Karpas-422 (cell line): ENCODE data around the gene DNM2. TPM values are rescaled to one million over a fixed set of nuclear protein-coding genes. Genes with fewer than 3 reads are reported as not detected.

ENCODE experiments used
- DNase-seq: peaks from one replicate; pipeline ENCODE4 v3.0.0-alpha.2; 2015
- H2AFZ ChIP-seq: fragments of 200-600 bp; sonication (generic); 2 replicates; pipeline ENCODE4 v1.6.1; 2014; ENCODE audit warnings: antibody characterized with exemption, low read length, mixed read lengths
- H3K27ac ChIP-seq: fragments of 200-600 bp; sonication (generic); 2 replicates; pipeline ENCODE4 v1.5.1; 2014; ENCODE audit warnings: mild to moderate bottlenecking, low read length, moderate library complexity
- H3K27me3 ChIP-seq: fragments of 200-600 bp; sonication (generic); 2 replicates; pipeline ENCODE4 v1.6.1; 2014; ENCODE audit warnings: low read length, mixed read lengths
- H3K36me3 ChIP-seq: fragments of 200-600 bp; sonication (generic); 2 replicates; pipeline ENCODE4 v1.6.1; 2014; ENCODE audit warnings: low read length, mixed read lengths; ENCODE audit not compliant: insufficient read depth
- H3K4me1 ChIP-seq: fragments of 200-600 bp; sonication (generic); 2 replicates; pipeline ENCODE4 v1.6.1; 2014; ENCODE audit warnings: mild to moderate bottlenecking, low read length, mixed read lengths
- H3K4me2 ChIP-seq: fragments of 200-600 bp; sonication (generic); 2 replicates; pipeline ENCODE4 v1.6.1; 2014; ENCODE audit warnings: low read length, low read depth, mild to moderate bottlenecking; ENCODE audit not compliant: poor library complexity, severe bottlenecking
- H3K4me3 ChIP-seq: fragments of 200-600 bp; sonication (generic); 2 replicates; pipeline ENCODE4 v1.5.1; 2014; ENCODE audit warnings: mild to moderate bottlenecking, antibody characterized with exemption, low read length, mixed read lengths
- H3K79me2 ChIP-seq: fragments of 200-600 bp; sonication (generic); 2 replicates; pipeline ENCODE4 v1.6.1; 2014; ENCODE audit warnings: mild to moderate bottlenecking, low read length, mixed read lengths
- H3K9ac ChIP-seq: fragments of 200-600 bp; sonication (generic); 2 replicates; pipeline ENCODE4 v1.6.0; 2014; ENCODE audit warnings: low read length
- H3K9me2 ChIP-seq: fragments of 200-600 bp; sonication (generic), shearing (Covaris generic); replicated peaks from 2 replicates; pipeline ENCODE4 v1.6.0; 2014; ENCODE audit warnings: mild to moderate bottlenecking, low read length, moderate library complexity; ENCODE audit not compliant: insufficient read depth
- H3K9me3 ChIP-seq: fragments of 300-700, 200-600 bp; sonication (generic); 2 replicates; pipeline ENCODE4 v1.6.1; 2014; ENCODE audit warnings: low read length, mixed read lengths
- H4K20me1 ChIP-seq: fragments of 200-600 bp; sonication (generic); 2 replicates; pipeline ENCODE4 v1.6.1; 2014; ENCODE audit warnings: mild to moderate bottlenecking, antibody characterized with exemption, low read length, low read depth; ENCODE audit not compliant: insufficient read depth
- total RNA-seq: library from RNA; depleted of rRNA; stranded (reverse); fragments of >200 nt; shearing (Covaris generic); gene quantifications from 2 replicates; pipeline ENCODE4 v1.2.3, GENCODE V29; 2014; ENCODE audit warnings: low replicate concordance

DNM2 gene
- total RNA-seq, 1 experiment from 2014 or later: 91.1 TPM

- Histone ChIP-seq H3K27me3 (no peaks in the 10 kb centered on the region), H3K4me3 (no peak overlapping the region), H3K9me2 (no peaks in the 10 kb centered on the region), H3K4me2 (no peak overlapping the region), H2AFZ (no peak overlapping the region), H3K9me3 (no peaks in the 10 kb centered on the region), H3K9ac (no peak overlapping the region), H3K36me3 (peaks cover 4% of the 10 kb centered on the region; the same call in 1 of the 2 replicates), H3K79me2 (no peaks in the 10 kb centered on the region), H3K4me1 (no peaks in the 10 kb centered on the region), H3K27ac (no peak overlapping the region), H4K20me1 (no peaks in the 10 kb centered on the region)
- DNase-seq: no peak
Measured at GRCh38 chr19:10816691-10817090, 98.8 kb downstream of the DNM2 start.

DNA sequence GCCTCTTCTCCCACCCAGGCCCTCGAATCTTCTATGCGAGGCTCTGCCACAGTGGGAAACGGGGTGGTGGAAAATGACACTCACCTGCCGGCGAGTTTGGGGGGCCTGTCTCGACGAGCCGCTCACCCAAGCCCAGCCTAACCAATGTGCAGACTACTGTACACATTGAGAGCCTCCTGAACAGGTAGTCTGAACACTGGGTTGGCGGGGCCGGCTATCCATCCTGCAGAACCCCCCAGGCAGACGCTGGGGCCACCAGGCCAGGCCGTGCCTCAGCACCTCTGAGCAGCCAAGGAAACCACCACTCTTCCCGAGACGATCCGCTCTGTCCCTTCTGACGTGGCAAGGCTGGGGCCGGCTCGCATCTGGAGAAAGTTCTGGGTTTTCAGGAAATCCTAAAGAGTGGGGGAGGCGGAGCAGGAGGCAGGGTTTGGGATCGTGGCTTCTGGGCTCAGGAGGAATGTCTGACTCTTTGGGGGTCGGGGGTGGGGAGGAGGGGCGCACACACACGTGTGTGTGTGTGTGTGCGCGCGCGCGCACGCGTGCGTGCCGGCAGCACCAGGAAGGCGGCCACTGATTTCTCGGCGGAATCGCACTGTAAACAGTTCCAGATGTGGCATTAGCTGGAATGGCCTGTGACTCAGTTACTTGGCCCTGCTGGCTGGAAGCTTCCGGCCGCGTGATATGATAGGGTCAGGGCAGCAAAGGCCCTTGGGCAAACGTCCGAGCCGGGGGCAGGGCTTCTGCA is 99.6 kb downstream of the DNM2 start:
- H3K4me1 ChIP-seq: no peaks in the 10 kb centered on the region
- H3K4me2 ChIP-seq: no peak overlapping the region
- no peak overlapping the region for H3K27ac ChIP-seq
- no peak overlapping the region for H3K9ac ChIP-seq
- no peak overlapping the region for H2AFZ ChIP-seq
- no peaks in the 10 kb centered on the region for H3K9me2 ChIP-seq
- no peaks in the 10 kb centered on the region for H3K9me3 ChIP-seq
- H3K27me3 ChIP-seq: no peaks in the 10 kb centered on the region
- peaks cover 4% of the 10 kb centered on the region; the same call in 1 of the 2 replicates for H3K36me3 ChIP-seq
- no peaks in the 10 kb centered on the region for H4K20me1 ChIP-seq
- DNase-seq: no peak
- no peaks in the 10 kb centered on the region for H3K79me2 ChIP-seq
- H3K4me3 ChIP-seq: no peak overlapping the region

- no peak overlapping the region for H3K4me3 ChIP-seq
- H3K4me1 ChIP-seq: no peaks in the 10 kb centered on the region
- DNase-seq: no peak
- H3K9me2 ChIP-seq: no peaks in the 10 kb centered on the region
- H3K36me3 ChIP-seq: peaks cover 4% of the 10 kb centered on the region; the same call in 1 of the 2 replicates
- no peaks in the 10 kb centered on the region for H3K27me3 ChIP-seq
- no peak overlapping the region for H2AFZ ChIP-seq
- no peak overlapping the region for H3K4me2 ChIP-seq
- H3K9me3 ChIP-seq: no peaks in the 10 kb centered on the region
- H3K27ac ChIP-seq: no peak overlapping the region
- no peaks in the 10 kb centered on the region for H4K20me1 ChIP-seq
- no peaks in the 10 kb centered on the region for H3K79me2 ChIP-seq
- no peak overlapping the region for H3K9ac ChIP-seq
Measured at GRCh38 chr19:10818301-10819123, 100.6 kb downstream of the DNM2 start.

GRCh38 chr19:10819124-10820060 is 101.5 kb downstream of the DNM2 start:
- Histone ChIP-seq H2AFZ (no peak overlapping the region), H3K4me1 (no peaks in the 10 kb centered on the region), H3K9ac (no peak overlapping the region), H3K9me3 (no peaks in the 10 kb centered on the region), H3K4me2 (no peak overlapping the region), H3K36me3 (peaks cover 4% of the 10 kb centered on the region; the same call in 1 of the 2 replicates), H3K9me2 (no peaks in the 10 kb centered on the region), H3K79me2 (no peaks in the 10 kb centered on the region), H3K4me3 (no peak overlapping the region), H3K27ac (no peak overlapping the region), H4K20me1 (no peaks in the 10 kb centered on the region), H3K27me3 (no peaks in the 10 kb centered on the region)
- DNase-seq: no peak

DNA sequence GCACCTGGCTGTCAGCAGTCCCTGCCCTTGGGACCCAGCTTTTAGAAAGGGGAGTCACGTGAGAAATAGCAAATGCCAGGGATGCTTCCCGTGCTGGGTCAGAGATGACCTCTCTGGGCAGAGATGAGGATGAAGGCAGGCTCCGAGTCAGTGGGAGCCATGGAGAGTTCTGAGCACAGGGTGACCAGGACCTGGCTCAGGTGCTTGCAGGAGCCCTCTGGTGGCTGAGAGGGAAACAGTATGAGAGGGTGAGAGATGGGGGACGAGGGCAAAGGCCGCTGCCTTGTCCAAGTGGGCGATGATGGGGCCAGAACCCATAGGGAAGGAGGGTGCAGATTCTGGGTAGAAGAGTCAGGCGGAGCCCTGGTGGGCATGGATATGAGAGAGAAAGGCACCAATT is 102.3 kb downstream of the DNM2 start:
- Histone ChIP-seq H3K27ac (no peak overlapping the region), H3K9me3 (no peaks in the 10 kb centered on the region), H3K4me3 (no peak overlapping the region), H3K36me3 (peaks cover 4% of the 10 kb centered on the region; the same call in 1 of the 2 replicates), H4K20me1 (no peaks in the 10 kb centered on the region), H3K79me2 (no peaks in the 10 kb centered on the region), H3K9me2 (no peaks in the 10 kb centered on the region), H3K9ac (no peak overlapping the region), H3K27me3 (no peaks in the 10 kb centered on the region), H2AFZ (no peak overlapping the region), H3K4me1 (no peaks in the 10 kb centered on the region), H3K4me2 (no peak overlapping the region)
- no peak for DNase-seq

GRCh38 chr19:10823690-10824089 is 105.8 kb downstream of the DNM2 start:
- DNase-seq: no peak
- Histone ChIP-seq H2AFZ (no peak overlapping the region), H4K20me1 (no peaks in the 10 kb centered on the region), H3K9ac (no peak overlapping the region), H3K9me3 (no peaks in the 10 kb centered on the region), H3K27ac (no peak overlapping the region), H3K9me2 (no peaks in the 10 kb centered on the region), H3K4me1 (no peaks in the 10 kb centered on the region), H3K79me2 (no peaks in the 10 kb centered on the region), H3K27me3 (no peaks in the 10 kb centered on the region), H3K4me2 (no peak overlapping the region), H3K36me3 (peaks cover 4% of the 10 kb centered on the region; the same call in 1 of the 2 replicates), H3K4me3 (no peak overlapping the region)

DNA sequence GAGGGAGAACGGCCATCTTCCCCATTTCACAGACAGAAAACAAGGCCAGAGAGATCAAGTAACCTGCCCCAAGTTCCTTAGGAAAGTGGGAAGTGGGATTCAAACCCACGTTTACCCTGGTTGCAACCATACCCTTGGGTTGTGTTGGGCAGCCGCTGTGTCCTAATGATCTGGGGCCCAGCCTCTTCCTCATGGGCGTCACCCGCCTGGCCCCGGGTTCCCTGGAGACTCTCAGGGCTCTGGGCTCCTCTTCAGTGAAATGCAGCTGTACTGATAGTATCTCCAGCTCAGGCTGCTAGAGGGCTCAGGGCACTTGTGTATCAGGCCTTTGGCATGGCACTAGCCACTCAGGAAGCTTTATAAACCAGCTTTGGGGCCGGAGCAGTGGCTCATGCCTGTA is 108.4 kb downstream of the DNM2 start:
- peak; percentile 49 for DNase-seq
- no peaks in the 10 kb centered on the region for H3K4me1 ChIP-seq
- H3K79me2 ChIP-seq: no peaks in the 10 kb centered on the region
- H3K27me3 ChIP-seq: no peaks in the 10 kb centered on the region
- H2AFZ ChIP-seq: no peak overlapping the region
- H3K4me3 ChIP-seq: no peak overlapping the region
- H3K9ac ChIP-seq: no peak overlapping the region
- no peaks in the 10 kb centered on the region for H3K9me2 ChIP-seq
- no peaks in the 10 kb centered on the region for H3K9me3 ChIP-seq
- H3K27ac ChIP-seq: no peak overlapping the region
- H3K36me3 ChIP-seq: no peaks in the 10 kb centered on the region
- H3K4me2 ChIP-seq: no peak overlapping the region
- H4K20me1 ChIP-seq: no peaks in the 10 kb centered on the region
